GM23248 (cell line): ENCODE measurements around the gene NPC1. TPM values are rescaled to one million over a fixed set of nuclear protein-coding genes. Genes with fewer than 3 reads are reported as not detected.

Experiments used
- DNase-seq: peaks from one replicate; pipeline ENCODE4 v3.0.0-alpha.2; 2015
- H2AFZ ChIP-seq: fragments of 200-600 bp; sonication (generic); 2 replicates; pipeline ENCODE4 v1.6.1; 2016; ENCODE audit warnings: antibody characterized with exemption
- H3F3A ChIP-seq: fragments of 200-600 bp; sonication (generic); 2 replicates; pipeline ENCODE4 v1.6.1; 2016; ENCODE audit warnings: mild to moderate bottlenecking, antibody characterized with exemption, mixed run types; ENCODE audit not compliant: insufficient read depth
- H3K27ac ChIP-seq: fragments of 200-600 bp; sonication (generic); 2 replicates; pipeline ENCODE4 v1.5.1; 2016; ENCODE audit warnings: mild to moderate bottlenecking
- H3K27me3 ChIP-seq: fragments of 200-600 bp; sonication (generic); replicated peaks from 2 replicates; pipeline ENCODE4 v1.6.1; 2016; ENCODE audit warnings: mild to moderate bottlenecking; ENCODE audit not compliant: insufficient read depth
- H3K36me3 ChIP-seq: fragments of 200-600 bp; sonication (generic); 2 replicates; pipeline ENCODE4 v1.6.1; 2016; ENCODE audit warnings: low read depth, mild to moderate bottlenecking
- H3K4me1 ChIP-seq: fragments of 200-600 bp; sonication (generic); 2 replicates; pipeline ENCODE4 v1.6.1; 2016; ENCODE audit warnings: mild to moderate bottlenecking; ENCODE audit not compliant: insufficient read depth
- H3K4me2 ChIP-seq: fragments of 200-600 bp; sonication (generic); one replicate; pipeline ENCODE4 v1.6.1; 2016; ENCODE audit warnings: mild to moderate bottlenecking; ENCODE audit not compliant: unreplicated experiment
- H3K4me3 ChIP-seq: fragments of 200-600 bp; sonication (generic); 2 replicates; pipeline ENCODE4 v1.5.1; 2016; ENCODE audit warnings: mild to moderate bottlenecking
- H3K79me2 ChIP-seq: fragments of 200-600 bp; sonication (generic); 2 replicates; pipeline ENCODE4 v1.6.1; 2016; ENCODE audit warnings: mild to moderate bottlenecking; ENCODE audit not compliant: insufficient read depth
- H3K9ac ChIP-seq: fragments of 200-600 bp; sonication (generic); 2 replicates; pipeline ENCODE4 v1.6.1; 2016; ENCODE audit warnings: mild to moderate bottlenecking
- H3K9me2 ChIP-seq: fragments of 200-600 bp; sonication (generic); 2 replicates; pipeline ENCODE4 v1.6.1; 2016; ENCODE audit warnings: mixed run types, mild to moderate bottlenecking, moderate library complexity; ENCODE audit not compliant: insufficient read depth
- H3K9me3 ChIP-seq: fragments of 200-600 bp; sonication (generic); one replicate; pipeline ENCODE4 v1.6.1; 2017; ENCODE audit warnings: low read depth
- H4K20me1 ChIP-seq: fragments of 200-600 bp; sonication (generic); 2 replicates; pipeline ENCODE4 v1.6.0; 2016; ENCODE audit not compliant: insufficient read depth
- EZH2 ChIP-seq: fragments of 200-600 bp; sonication (generic); IDR thresholded peaks from 2 replicates; pipeline ENCODE4 v1.6.1; 2018; ENCODE audit warnings: antibody characterized with exemption, mild to moderate bottlenecking; ENCODE audit not compliant: insufficient read depth, poor library complexity, severe bottlenecking
- EZH2phosphoT487 ChIP-seq: fragments of 200-600 bp; sonication (generic); IDR thresholded peaks from 2 replicates; pipeline ENCODE4 v1.6.1; 2018; ENCODE audit warnings: antibody characterized with exemption, moderate library complexity, mild to moderate bottlenecking, low read depth; ENCODE audit not compliant: insufficient read depth
- WGBS, 2 experiments: methylation state at CpG; one replicate each; pipeline ENCODE4 v1.1.6; 2015 to 2017; ENCODE audit warnings: low lambda C conversion rate in 2 of 2, low coverage in 1 of 2; ENCODE audit errors: missing lambda C conversion rate in 2 of 2; 5-methylcytosine and 5-hydroxymethylcytosine counted together
- in situ Hi-C: fragments of 300-500 bp; cut with MboI; formaldehyde crosslinking; loops from 2 replicates; pipeline ENCODE4 v1.15.0; 2020
- polyA plus RNA-seq: library from polyadenylated mRNA; unstranded; fragments of >200 nt; fragmentation: Nextera tagmentation; extraction: Ambion mirVana; gene quantifications from 2 replicates; pipeline ENCODE4 v1.2.1, GENCODE V29; 2016
- total RNA-seq: library from RNA; depleted of rRNA; stranded (reverse); fragments of >200 nt; shearing (Covaris generic); gene quantifications from 2 replicates; pipeline ENCODE4 v1.2.3, GENCODE V29; 2014

NPC1 gene
- total and polyA plus RNA-seq, 2 experiments from 2014 or later, result 28.1 to 28.7 TPM

DNA sequence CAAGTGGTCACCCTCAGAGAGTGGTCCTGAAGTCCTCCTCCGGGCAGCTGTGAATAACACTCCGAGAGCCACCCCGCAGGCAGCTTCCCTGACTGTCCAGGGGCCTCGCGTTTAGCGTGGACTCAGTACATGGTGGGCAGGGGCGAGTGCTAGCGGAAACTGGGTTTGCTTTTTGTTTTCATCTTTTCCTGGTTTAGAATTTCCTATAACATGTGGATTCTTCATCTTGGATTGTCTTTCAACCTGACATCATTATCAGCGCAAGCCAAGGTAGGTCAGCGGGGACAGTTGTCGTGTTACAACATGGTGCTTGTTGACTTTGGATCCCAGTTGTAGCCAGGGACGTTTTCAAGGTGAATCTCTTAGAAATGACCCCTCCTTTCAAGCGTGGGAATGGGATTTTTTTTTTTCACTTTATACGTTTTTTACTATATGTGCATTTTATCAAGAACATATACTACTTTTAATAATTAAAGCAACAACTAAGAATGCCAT is 62.0 kb downstream of the NPC1 start:
- 98 to 99% methylated on average over 14 of the region's 14 CpGs for WGBS, 2 experiments
- Histone ChIP-seq H3K4me3 (no peak overlapping the region), H2AFZ (no peak overlapping the region), H3K36me3 (peaks cover 34% of the 10 kb centered on the region), H3F3A (peaks cover 25% of the 10 kb centered on the region), H3K79me2 (no peaks in the 10 kb centered on the region), H3K4me1 (peaks cover 23% of the 10 kb centered on the region), H4K20me1 (no peaks in the 10 kb centered on the region), H3K9ac (no peak overlapping the region), H3K9me2 (no peaks in the 10 kb centered on the region), H3K27ac (0 out of 2 replicates have a peak overlapping the region, but pooled peaks have one; percentile 9), H3K4me2 (no peak overlapping the region), H3K9me3 (no peaks in the 10 kb centered on the region), H3K27me3 (no peaks in the 10 kb centered on the region)
- no peak for TF ChIP-seq EZH2
- TF ChIP-seq EZH2phosphoT487, result no peak
- no peak for DNase-seq
- in situ Hi-C loops, result no loop called here

DNA sequence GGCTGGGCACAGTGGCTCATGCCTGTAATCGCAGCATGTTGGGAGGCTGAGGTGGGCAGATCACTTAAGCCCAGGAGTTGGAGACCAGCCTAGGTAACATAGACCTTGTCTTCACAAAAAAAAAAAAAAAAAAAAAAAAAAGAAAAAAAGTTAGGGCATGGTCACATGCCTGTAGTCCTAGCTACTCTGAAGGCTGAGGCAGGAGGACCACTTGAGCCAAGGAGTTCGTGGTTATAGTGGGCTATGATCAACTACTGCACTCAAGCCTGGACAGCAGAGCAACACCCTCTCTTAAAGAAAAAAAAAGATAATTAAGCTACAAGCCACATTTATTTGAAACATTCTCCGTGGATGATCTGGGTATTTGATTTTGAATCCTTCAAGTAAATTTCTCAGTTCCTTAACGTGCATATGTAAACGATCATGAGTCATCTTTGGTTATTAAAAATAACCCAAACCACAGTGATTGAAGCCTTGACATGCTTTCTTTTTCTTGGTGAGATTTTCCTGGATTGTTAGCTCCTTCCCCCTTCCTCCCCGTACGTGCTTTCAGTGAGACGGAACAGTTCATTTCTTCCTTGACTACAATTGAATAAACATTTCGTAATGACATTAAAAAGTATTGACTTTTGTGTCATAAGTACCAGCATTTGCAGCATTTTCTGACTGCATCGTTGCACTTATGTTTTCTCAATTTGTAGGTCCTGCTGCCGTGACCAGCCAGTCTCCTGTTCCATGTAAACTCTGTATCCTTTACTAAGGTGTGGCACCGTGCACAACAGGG is 62.7 kb downstream of the NPC1 start:
- Histone ChIP-seq H4K20me1 (no peaks in the 10 kb centered on the region), H3K27me3 (no peaks in the 10 kb centered on the region), H3K36me3 (peaks cover 40% of the 10 kb centered on the region), H3K27ac (0 out of 2 replicates have a peak overlapping the region, but pooled peaks have one; percentile 9), H3K9ac (no peak overlapping the region), H3F3A (peaks cover 19% of the 10 kb centered on the region), H3K4me1 (peaks cover 17% of the 10 kb centered on the region), H3K4me2 (no peak overlapping the region), H3K9me3 (no peaks in the 10 kb centered on the region), H3K9me2 (no peaks in the 10 kb centered on the region), H2AFZ (no peak overlapping the region), H3K79me2 (no peaks in the 10 kb centered on the region), H3K4me3 (no peak overlapping the region)
- peak; percentile 62 for DNase-seq
- no peak for TF ChIP-seq EZH2phosphoT487
- in situ Hi-C loops, result no loop called here
- WGBS, 2 experiments, result 46 to 51% methylated on average over 12 of the region's 12 CpGs

DNA sequence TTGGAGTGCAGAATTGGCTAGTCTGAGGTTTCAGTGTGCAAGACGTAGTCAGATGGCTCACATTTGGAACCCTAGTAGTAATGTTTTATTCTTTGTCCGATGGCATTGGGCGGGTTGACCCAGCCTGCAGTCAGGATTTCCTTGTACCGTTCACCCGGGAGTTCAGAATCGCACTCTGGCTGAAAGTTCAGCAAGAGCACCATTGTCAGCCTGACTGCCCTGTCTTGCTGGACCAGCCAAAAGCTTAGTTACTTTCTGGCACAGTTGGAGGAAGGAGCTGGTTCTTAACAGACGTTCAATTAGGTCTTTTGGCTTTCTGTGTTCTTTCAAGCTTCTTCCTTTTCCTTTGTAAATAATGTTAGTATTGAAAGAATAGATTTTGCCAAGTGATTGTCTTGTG is 64.4 kb downstream of the NPC1 start:
- Histone ChIP-seq H3K9me2 (no peaks in the 10 kb centered on the region), H3K4me1 (peaks cover 8% of the 10 kb centered on the region), H3K27me3 (no peaks in the 10 kb centered on the region), H3K36me3 (peaks cover 44% of the 10 kb centered on the region), H3K4me2 (no peak overlapping the region), H4K20me1 (no peaks in the 10 kb centered on the region), H3K79me2 (no peaks in the 10 kb centered on the region), H3K4me3 (no peak overlapping the region), H3K9ac (no peak overlapping the region), H3F3A (peaks cover 11% of the 10 kb centered on the region), H2AFZ (no peak overlapping the region), H3K9me3 (no peaks in the 10 kb centered on the region), H3K27ac (no peak overlapping the region)
- 59 to 60% methylated on average over 7 of the region's 7 CpGs for WGBS, 2 experiments
- in situ Hi-C loops, result no loop called here
- TF ChIP-seq EZH2, result no peak
- TF ChIP-seq EZH2phosphoT487, result no peak
- no peak for DNase-seq

DNA sequence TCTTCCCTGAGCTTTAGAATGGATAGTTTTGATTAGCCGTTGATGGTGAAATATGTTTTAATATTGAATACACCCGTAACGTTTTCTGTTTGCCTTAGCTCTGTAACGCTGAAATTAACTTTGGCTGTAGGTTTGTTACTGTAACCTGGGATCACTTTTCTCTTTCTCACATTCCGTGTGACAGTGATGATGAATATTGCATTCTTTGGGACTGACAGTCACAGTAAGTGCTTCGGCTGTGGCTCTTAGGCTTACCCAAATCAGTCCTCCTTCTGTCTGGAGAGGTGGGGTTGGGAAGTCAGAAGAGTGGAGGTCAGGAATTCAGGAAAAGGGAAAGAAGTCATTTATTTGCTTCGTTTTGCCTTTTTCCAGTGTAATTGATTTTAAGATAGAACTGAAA is 65.0 kb downstream of the NPC1 start:
- in situ Hi-C loops, result no loop called here
- peak; percentile 23 for DNase-seq
- Histone ChIP-seq H3K4me3 (no peak overlapping the region), H3K9me3 (no peaks in the 10 kb centered on the region), H3K9me2 (no peaks in the 10 kb centered on the region), H3K79me2 (no peaks in the 10 kb centered on the region), H3K27ac (no peak overlapping the region), H3K27me3 (no peaks in the 10 kb centered on the region), H3F3A (peaks cover 11% of the 10 kb centered on the region), H3K4me2 (no peak overlapping the region), H3K9ac (no peak overlapping the region), H4K20me1 (no peaks in the 10 kb centered on the region), H3K36me3 (peaks cover 49% of the 10 kb centered on the region), H2AFZ (no peak overlapping the region), H3K4me1 (peaks cover 8% of the 10 kb centered on the region)
- no peak for TF ChIP-seq EZH2phosphoT487
- TF ChIP-seq EZH2, result no peak
- WGBS, 2 experiments, result 67 to 74% methylated on average over 7 of the region's 7 CpGs
